ENCODE data around the gene TRMT44. TPM values are rescaled to one million over a fixed set of nuclear protein-coding genes. Genes with fewer than 3 reads are reported as not detected.
A peak's percentile ranks its signal among the peaks of the same experiment; 100 is the strongest.
"Not testable (repeated sequence)": the region's sequence is repeated elsewhere in the genome, so short reads cannot be mapped to it uniquely, and the experiment has no call there.

The TRMT44 gene
- 27.5 TPM for total RNA-seq

GRCh38 chr4:8440492-8441311, at the start of gene TRMT44, which contains the start of gene ACOX3:
TSS of gene TRMT44 (plus strand) at chr4:8440777. CDS start at chr4:8440823, 46 bp downstream.
TSS of gene ACOX3 (minus strand) at chr4:8440723. CDS start at chr4:8416521, 24,202 bp downstream.
- DNase-seq = peak; percentile 95

- DNase-seq = peak; percentile 70
Measured at GRCh38 chr4:8391071-8391470, 49.5 kb upstream of the TRMT44 start.

- peak; percentile 97 for DNase-seq
Measured at GRCh38 chr4:8391972-8392371, 48.6 kb upstream of the TRMT44 start.

- DNase-seq = no peak
Measured at GRCh38 chr4:8392591-8393190, 47.9 kb upstream of the TRMT44 start.

GRCh38 chr4:8393593-8394038, 47.0 kb upstream of the TRMT44 start:
- peak; percentile 86 for DNase-seq

GRCh38 chr4:8394061-8394519, 46.5 kb upstream of the TRMT44 start:
- DNase-seq = peak; percentile 98

GRCh38 chr4:8394806-8395205, 45.8 kb upstream of the TRMT44 start:
- peak; percentile 72 for DNase-seq

GRCh38 chr4:8395504-8396296, 44.9 kb upstream of the TRMT44 start:
- peak; percentile 79 for DNase-seq

- no peak for DNase-seq
Measured at GRCh38 chr4:8396762-8397406, 43.7 kb upstream of the TRMT44 start.

GRCh38 chr4:8398347-8398746, 42.2 kb upstream of the TRMT44 start:
- DNase-seq = no peak

- DNase-seq = no peak
Measured at GRCh38 chr4:8399298-8399697, 41.3 kb upstream of the TRMT44 start.

- DNase-seq = no peak
Measured at GRCh38 chr4:8400632-8401325, 39.8 kb upstream of the TRMT44 start.

- DNase-seq = no peak
Measured at GRCh38 chr4:8401665-8402064, 38.9 kb upstream of the TRMT44 start.

GRCh38 chr4:8402181-8402597, 38.4 kb upstream of the TRMT44 start:
- no peak for DNase-seq

- no peak for DNase-seq
Measured at GRCh38 chr4:8402640-8403039, 37.9 kb upstream of the TRMT44 start.

GRCh38 chr4:8403173-8403753, 37.3 kb upstream of the TRMT44 start:
- DNase-seq = peak; percentile 88

- no peak for DNase-seq
Measured at GRCh38 chr4:8403976-8404375, 36.6 kb upstream of the TRMT44 start.

GRCh38 chr4:8404791-8405515, 35.6 kb upstream of the TRMT44 start:
- no peak for DNase-seq

GRCh38 chr4:8405516-8405875, 35.1 kb upstream of the TRMT44 start:
- DNase-seq = no peak

GRCh38 chr4:8406887-8407286, 33.7 kb upstream of the TRMT44 start:
- DNase-seq = not testable (repeated sequence)
